Measurements from ENCODE around the gene PRICKLE2. TPM values are rescaled to one million over a fixed set of nuclear protein-coding genes. Genes with fewer than 3 reads are reported as not detected.

Gene PRICKLE2
- total and polyA plus RNA-seq, 2 experiments from 2014 or later = 1.1 to 12.5 TPM

DNA sequence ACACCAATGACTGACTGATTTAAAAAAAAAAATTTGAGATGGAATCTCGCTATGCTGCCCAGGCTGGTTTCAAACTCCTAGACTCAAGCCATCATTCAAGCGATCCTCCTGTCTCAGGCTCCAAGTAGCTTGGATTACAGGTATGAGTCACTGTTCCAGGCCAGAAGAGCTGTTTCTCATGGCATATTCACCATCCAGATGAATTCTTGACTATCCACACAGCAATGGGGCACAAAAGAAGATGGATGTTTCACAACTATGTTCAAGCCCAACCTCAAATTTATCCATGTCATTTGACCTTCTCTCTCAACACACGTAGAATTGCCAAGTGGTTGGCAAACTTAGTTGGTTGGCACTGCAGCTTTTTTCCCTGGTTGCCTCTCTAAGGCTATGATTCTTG, 40.6 kb downstream of the PRICKLE2 start:
- H3K4me2 ChIP-seq = no peak overlapping the region
- ATAC-seq (no peak), DNase-seq (ENCODE audit: low spot score) (no peak)
- no peak for TF ChIP-seq POLR2AphosphoS5 (IDR thresholded peaks at IDR 0.05; ENCODE audit: low read depth)
- TF ChIP-seq ZNF114 (CRISPR knock-in tag; IDR thresholded peaks at IDR 0.05) = no peak
- TF ChIP-seq STAT1 (IDR thresholded peaks at IDR 0.05; ENCODE audit: unreplicated experiment) = no peak
- no peak for TF ChIP-seq CREB1 (CRISPR knock-in tag; IDR thresholded peaks at IDR 0.05; ENCODE audit: low read depth)
- TF ChIP-seq ZNF331 (CRISPR knock-in tag; IDR thresholded peaks at IDR 0.05; ENCODE audit: low read depth) = no peak
- TF ChIP-seq, protein P1, sequence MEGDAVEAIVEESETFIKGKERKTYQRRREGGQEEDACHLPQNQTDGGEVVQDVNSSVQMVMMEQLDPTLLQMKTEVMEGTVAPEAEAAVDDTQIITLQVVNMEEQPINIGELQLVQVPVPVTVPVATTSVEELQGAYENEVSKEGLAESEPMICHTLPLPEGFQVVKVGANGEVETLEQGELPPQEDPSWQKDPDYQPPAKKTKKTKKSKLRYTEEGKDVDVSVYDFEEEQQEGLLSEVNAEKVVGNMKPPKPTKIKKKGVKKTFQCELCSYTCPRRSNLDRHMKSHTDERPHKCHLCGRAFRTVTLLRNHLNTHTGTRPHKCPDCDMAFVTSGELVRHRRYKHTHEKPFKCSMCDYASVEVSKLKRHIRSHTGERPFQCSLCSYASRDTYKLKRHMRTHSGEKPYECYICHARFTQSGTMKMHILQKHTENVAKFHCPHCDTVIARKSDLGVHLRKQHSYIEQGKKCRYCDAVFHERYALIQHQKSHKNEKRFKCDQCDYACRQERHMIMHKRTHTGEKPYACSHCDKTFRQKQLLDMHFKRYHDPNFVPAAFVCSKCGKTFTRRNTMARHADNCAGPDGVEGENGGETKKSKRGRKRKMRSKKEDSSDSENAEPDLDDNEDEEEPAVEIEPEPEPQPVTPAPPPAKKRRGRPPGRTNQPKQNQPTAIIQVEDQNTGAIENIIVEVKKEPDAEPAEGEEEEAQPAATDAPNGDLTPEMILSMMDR (conservative IDR thresholded peaks at IDR 0.05; ENCODE audit: low read depth in 2 of 2) = no peak
- TF ChIP-seq, protein P2, sequence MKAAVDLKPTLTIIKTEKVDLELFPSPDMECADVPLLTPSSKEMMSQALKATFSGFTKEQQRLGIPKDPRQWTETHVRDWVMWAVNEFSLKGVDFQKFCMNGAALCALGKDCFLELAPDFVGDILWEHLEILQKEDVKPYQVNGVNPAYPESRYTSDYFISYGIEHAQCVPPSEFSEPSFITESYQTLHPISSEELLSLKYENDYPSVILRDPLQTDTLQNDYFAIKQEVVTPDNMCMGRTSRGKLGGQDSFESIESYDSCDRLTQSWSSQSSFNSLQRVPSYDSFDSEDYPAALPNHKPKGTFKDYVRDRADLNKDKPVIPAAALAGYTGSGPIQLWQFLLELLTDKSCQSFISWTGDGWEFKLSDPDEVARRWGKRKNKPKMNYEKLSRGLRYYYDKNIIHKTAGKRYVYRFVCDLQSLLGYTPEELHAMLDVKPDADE (IDR thresholded peaks at IDR 0.05) = no peak
- TF ChIP-seq JUNB (IDR thresholded peaks at IDR 0.05; ENCODE audit: unreplicated experiment) = no peak
- TF ChIP-seq EZH2 (IDR thresholded peaks at IDR 0.05; ENCODE audit: low read depth, unreplicated experiment) = no peak
- TF ChIP-seq, protein P3, sequence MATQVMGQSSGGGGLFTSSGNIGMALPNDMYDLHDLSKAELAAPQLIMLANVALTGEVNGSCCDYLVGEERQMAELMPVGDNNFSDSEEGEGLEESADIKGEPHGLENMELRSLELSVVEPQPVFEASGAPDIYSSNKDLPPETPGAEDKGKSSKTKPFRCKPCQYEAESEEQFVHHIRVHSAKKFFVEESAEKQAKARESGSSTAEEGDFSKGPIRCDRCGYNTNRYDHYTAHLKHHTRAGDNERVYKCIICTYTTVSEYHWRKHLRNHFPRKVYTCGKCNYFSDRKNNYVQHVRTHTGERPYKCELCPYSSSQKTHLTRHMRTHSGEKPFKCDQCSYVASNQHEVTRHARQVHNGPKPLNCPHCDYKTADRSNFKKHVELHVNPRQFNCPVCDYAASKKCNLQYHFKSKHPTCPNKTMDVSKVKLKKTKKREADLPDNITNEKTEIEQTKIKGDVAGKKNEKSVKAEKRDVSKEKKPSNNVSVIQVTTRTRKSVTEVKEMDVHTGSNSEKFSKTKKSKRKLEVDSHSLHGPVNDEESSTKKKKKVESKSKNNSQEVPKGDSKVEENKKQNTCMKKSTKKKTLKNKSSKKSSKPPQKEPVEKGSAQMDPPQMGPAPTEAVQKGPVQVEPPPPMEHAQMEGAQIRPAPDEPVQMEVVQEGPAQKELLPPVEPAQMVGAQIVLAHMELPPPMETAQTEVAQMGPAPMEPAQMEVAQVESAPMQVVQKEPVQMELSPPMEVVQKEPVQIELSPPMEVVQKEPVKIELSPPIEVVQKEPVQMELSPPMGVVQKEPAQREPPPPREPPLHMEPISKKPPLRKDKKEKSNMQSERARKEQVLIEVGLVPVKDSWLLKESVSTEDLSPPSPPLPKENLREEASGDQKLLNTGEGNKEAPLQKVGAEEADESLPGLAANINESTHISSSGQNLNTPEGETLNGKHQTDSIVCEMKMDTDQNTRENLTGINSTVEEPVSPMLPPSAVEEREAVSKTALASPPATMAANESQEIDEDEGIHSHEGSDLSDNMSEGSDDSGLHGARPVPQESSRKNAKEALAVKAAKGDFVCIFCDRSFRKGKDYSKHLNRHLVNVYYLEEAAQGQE (IDR thresholded peaks at IDR 0.05; ENCODE audit: unreplicated experiment) = no peak
- no peak for TF ChIP-seq EZH2phosphoT487 (IDR thresholded peaks at IDR 0.05; ENCODE audit: unreplicated experiment)
- TF ChIP-seq NANOG (IDR thresholded peaks at IDR 0.05; ENCODE audit: borderline replicate concordance) = no peak
- TF ChIP-seq, protein P4, sequence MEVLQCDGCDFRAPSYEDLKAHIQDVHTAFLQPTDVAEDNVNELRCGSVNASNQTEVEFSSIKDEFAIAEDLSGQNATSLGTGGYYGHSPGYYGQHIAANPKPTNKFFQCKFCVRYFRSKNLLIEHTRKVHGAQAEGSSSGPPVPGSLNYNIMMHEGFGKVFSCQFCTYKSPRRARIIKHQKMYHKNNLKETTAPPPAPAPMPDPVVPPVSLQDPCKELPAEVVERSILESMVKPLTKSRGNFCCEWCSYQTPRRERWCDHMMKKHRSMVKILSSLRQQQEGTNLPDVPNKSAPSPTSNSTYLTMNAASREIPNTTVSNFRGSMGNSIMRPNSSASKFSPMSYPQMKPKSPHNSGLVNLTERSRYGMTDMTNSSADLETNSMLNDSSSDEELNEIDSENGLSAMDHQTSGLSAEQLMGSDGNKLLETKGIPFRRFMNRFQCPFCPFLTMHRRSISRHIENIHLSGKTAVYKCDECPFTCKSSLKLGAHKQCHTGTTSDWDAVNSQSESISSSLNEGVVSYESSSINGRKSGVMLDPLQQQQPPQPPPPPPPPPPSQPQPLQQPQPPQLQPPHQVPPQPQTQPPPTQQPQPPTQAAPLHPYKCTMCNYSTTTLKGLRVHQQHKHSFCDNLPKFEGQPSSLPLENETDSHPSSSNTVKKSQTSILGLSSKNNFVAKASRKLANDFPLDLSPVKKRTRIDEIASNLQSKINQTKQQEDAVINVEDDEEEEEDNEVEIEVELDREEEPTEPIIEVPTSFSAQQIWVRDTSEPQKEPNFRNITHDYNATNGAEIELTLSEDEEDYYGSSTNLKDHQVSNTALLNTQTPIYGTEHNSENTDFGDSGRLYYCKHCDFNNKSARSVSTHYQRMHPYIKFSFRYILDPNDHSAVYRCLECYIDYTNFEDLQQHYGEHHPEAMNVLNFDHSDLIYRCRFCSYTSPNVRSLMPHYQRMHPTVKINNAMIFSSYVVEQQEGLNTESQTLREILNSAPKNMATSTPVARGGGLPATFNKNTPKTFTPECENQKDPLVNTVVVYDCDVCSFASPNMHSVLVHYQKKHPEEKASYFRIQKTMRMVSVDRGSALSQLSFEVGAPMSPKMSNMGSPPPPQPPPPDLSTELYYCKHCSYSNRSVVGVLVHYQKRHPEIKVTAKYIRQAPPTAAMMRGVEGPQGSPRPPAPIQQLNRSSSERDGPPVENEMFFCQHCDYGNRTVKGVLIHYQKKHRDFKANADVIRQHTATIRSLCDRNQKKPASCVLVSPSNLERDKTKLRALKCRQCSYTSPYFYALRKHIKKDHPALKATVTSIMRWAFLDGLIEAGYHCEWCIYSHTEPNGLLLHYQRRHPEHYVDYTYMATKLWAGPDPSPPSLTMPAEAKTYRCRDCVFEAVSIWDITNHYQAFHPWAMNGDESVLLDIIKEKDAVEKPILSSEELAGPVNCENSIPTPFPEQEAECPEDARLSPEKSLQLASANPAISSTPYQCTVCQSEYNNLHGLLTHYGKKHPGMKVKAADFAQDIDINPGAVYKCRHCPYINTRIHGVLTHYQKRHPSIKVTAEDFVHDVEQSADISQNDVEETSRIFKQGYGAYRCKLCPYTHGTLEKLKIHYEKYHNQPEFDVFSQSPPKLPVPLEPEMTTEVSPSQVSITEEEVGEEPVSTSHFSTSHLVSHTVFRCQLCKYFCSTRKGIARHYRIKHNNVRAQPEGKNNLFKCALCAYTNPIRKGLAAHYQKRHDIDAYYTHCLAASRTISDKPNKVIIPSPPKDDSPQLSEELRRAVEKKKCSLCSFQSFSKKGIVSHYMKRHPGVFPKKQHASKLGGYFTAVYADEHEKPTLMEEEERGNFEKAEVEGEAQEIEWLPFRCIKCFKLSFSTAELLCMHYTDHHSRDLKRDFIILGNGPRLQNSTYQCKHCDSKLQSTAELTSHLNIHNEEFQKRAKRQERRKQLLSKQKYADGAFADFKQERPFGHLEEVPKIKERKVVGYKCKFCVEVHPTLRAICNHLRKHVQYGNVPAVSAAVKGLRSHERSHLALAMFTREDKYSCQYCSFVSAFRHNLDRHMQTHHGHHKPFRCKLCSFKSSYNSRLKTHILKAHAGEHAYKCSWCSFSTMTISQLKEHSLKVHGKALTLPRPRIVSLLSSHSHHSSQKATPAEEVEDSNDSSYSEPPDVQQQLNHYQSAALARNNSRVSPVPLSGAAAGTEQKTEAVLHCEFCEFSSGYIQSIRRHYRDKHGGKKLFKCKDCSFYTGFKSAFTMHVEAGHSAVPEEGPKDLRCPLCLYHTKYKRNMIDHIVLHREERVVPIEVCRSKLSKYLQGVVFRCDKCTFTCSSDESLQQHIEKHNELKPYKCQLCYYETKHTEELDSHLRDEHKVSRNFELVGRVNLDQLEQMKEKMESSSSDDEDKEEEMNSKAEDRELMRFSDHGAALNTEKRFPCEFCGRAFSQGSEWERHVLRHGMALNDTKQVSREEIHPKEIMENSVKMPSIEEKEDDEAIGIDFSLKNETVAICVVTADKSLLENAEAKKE (CRISPR knock-in tag; IDR thresholded peaks at IDR 0.05) = no peak
- H3K4me3 ChIP-seq = no peak overlapping the region
- H2AFZ ChIP-seq = no peak overlapping the region
- H3K9me2 ChIP-seq (ENCODE audit: insufficient read depth) = 0 out of 2 replicates have a peak, but pooled peaks cover 8% of the 10 kb centered on the region
- H3K4me1 ChIP-seq (ENCODE audit: insufficient read depth) = peaks cover 7% of the 10 kb centered on the region; the same call in 1 of the 2 replicates
- H3K36me3 Mint-ChIP-seq (ENCODE audit: low read depth) = no peaks in the 10 kb centered on the region
- H3K27me3 ChIP-seq (ENCODE audit: insufficient read depth) = no peaks in the 10 kb centered on the region
- peaks cover 3% of the 10 kb centered on the region for H3K27me3 Mint-ChIP-seq (ENCODE audit: insufficient read depth, low read depth, poor library complexity)
- H3K4me1 Mint-ChIP-seq = peaks cover 14% of the 10 kb centered on the region
- no peaks in the 10 kb centered on the region for H3K36me3 ChIP-seq (ENCODE audit: insufficient read depth)
- H3K27ac ChIP-seq (ENCODE audit: low read depth) = no peak overlapping the region
- H3K9me3 Mint-ChIP-seq = no peaks in the 10 kb centered on the region
- H3F3A ChIP-seq (replicated peaks; ENCODE audit: low read depth) = no peaks in the 10 kb centered on the region
- no peaks in the 10 kb centered on the region for H3K79me2 ChIP-seq (replicated peaks; ENCODE audit: insufficient read depth)
- no peak overlapping the region for H3K27ac Mint-ChIP-seq
- no peak overlapping the region for H3K4me3 Mint-ChIP-seq
- H4K20me1 ChIP-seq (replicated peaks; ENCODE audit: insufficient read depth) = no peaks in the 10 kb centered on the region

Measured in GM23338 (cell line).